ENCODE results near the gene PDIK1L. TPM values are rescaled to one million over a fixed set of nuclear protein-coding genes. Genes with fewer than 3 reads are reported as not detected.
A peak's percentile ranks its signal among the peaks of the same experiment; 100 is the strongest.

Gene PDIK1L
- total and polyA plus RNA-seq, 9 of the 15 experiments (the other 6 are each of a cell fraction or from before 2014, with no cell fraction given), result 12.8 to 30.2 (median 21.5) TPM

DNA sequence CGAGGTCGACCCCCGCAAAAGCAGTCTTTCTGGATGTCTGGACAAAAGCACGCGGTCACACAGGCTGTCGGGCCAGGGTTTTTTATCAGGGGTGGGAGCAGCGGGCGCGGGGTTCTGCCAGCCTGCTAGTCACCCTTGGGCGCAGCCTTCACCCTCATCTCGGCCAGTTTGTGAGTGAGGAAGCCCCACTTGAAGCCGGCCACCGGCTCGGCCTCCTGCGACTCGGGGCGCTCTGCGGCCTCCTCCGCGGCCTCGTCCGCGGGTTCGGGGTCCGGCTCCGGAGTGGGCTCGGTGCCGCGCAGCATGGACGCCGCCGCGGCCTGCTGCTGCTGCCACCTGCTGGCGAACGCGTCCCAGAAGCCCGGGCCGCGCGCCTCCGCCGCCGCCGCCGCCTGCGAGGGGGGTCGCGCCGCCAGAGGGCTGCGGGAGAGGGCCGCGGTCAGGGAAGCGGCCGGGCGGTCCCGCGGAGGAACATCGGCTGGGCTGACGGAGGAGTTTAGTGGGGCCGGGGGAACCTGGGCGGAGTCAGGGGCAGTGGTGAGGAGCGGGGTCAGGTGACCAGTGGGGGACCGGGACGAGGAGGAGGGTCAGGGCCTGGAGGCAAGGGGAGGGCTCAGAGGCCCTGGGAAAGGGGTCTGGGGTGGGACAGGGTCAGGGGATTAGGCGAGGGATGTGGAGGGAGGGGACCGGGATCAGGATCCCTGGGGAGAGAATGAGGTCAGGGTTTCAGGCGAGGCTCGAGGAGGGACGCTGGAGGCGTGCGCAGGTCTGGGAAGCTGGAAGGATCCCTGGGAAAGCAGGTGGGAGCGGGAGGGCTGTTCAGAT lies 52.6 kb downstream of the PDIK1L start (continued):
- TF ChIP-seq, protein P1, sequence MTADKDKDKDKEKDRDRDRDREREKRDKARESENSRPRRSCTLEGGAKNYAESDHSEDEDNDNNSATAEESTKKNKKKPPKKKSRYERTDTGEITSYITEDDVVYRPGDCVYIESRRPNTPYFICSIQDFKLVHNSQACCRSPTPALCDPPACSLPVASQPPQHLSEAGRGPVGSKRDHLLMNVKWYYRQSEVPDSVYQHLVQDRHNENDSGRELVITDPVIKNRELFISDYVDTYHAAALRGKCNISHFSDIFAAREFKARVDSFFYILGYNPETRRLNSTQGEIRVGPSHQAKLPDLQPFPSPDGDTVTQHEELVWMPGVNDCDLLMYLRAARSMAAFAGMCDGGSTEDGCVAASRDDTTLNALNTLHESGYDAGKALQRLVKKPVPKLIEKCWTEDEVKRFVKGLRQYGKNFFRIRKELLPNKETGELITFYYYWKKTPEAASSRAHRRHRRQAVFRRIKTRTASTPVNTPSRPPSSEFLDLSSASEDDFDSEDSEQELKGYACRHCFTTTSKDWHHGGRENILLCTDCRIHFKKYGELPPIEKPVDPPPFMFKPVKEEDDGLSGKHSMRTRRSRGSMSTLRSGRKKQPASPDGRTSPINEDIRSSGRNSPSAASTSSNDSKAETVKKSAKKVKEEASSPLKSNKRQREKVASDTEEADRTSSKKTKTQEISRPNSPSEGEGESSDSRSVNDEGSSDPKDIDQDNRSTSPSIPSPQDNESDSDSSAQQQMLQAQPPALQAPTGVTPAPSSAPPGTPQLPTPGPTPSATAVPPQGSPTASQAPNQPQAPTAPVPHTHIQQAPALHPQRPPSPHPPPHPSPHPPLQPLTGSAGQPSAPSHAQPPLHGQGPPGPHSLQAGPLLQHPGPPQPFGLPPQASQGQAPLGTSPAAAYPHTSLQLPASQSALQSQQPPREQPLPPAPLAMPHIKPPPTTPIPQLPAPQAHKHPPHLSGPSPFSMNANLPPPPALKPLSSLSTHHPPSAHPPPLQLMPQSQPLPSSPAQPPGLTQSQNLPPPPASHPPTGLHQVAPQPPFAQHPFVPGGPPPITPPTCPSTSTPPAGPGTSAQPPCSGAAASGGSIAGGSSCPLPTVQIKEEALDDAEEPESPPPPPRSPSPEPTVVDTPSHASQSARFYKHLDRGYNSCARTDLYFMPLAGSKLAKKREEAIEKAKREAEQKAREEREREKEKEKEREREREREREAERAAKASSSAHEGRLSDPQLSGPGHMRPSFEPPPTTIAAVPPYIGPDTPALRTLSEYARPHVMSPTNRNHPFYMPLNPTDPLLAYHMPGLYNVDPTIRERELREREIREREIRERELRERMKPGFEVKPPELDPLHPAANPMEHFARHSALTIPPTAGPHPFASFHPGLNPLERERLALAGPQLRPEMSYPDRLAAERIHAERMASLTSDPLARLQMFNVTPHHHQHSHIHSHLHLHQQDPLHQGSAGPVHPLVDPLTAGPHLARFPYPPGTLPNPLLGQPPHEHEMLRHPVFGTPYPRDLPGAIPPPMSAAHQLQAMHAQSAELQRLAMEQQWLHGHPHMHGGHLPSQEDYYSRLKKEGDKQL (CRISPR knock-in tag; IDR thresholded peaks at IDR 0.05; ENCODE audit: borderline replicate concordance), result 0 out of 2 replicates have a peak, but pooled peaks have one; percentile 69
- no peak for TF ChIP-seq TCF3 (CRISPR knock-in tag; IDR thresholded peaks at IDR 0.05)
- TF ChIP-seq HLTF (IDR thresholded peaks at IDR 0.05), result 0 out of 2 replicates have a peak, but pooled peaks have one; percentile 17
- TF ChIP-seq RBM25 (IDR thresholded peaks at IDR 0.05; ENCODE audit: low read depth, low read length, severe bottlenecking), result peak; percentile 100
- TF ChIP-seq ZNF551 (CRISPR knock-in tag; IDR thresholded peaks at IDR 0.05), result no peak
- peak; percentile 80 for TF ChIP-seq E2F3 (CRISPR knock-in tag; IDR thresholded peaks at IDR 0.05)
- TF ChIP-seq, protein P2, sequence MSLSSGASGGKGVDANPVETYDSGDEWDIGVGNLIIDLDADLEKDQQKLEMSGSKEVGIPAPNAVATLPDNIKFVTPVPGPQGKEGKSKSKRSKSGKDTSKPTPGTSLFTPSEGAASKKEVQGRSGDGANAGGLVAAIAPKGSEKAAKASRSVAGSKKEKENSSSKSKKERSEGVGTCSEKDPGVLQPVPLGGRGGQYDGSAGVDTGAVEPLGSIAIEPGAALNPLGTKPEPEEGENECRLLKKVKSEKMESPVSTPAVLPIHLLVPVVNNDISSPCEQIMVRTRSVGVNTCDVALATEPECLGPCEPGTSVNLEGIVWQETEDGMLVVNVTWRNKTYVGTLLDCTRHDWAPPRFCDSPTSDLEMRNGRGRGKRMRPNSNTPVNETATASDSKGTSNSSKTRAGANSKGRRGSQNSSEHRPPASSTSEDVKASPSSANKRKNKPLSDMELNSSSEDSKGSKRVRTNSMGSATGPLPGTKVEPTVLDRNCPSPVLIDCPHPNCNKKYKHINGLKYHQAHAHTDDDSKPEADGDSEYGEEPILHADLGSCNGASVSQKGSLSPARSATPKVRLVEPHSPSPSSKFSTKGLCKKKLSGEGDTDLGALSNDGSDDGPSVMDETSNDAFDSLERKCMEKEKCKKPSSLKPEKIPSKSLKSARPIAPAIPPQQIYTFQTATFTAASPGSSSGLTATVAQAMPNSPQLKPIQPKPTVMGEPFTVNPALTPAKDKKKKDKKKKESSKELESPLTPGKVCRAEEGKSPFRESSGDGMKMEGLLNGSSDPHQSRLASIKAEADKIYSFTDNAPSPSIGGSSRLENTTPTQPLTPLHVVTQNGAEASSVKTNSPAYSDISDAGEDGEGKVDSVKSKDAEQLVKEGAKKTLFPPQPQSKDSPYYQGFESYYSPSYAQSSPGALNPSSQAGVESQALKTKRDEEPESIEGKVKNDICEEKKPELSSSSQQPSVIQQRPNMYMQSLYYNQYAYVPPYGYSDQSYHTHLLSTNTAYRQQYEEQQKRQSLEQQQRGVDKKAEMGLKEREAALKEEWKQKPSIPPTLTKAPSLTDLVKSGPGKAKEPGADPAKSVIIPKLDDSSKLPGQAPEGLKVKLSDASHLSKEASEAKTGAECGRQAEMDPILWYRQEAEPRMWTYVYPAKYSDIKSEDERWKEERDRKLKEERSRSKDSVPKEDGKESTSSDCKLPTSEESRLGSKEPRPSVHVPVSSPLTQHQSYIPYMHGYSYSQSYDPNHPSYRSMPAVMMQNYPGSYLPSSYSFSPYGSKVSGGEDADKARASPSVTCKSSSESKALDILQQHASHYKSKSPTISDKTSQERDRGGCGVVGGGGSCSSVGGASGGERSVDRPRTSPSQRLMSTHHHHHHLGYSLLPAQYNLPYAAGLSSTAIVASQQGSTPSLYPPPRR (CRISPR knock-in tag; IDR thresholded peaks at IDR 0.05; ENCODE audit: borderline replicate concordance), result no peak
- TF ChIP-seq POLR2B (IDR thresholded peaks at IDR 0.05; ENCODE audit: low read depth, partially characterized antibody), result no peak
- no peak for TF ChIP-seq POU5F1 (IDR thresholded peaks at IDR 0.05; ENCODE audit: borderline replicate concordance, low read depth, low read length, partially characterized antibody)
- TF ChIP-seq MYNN (IDR thresholded peaks at IDR 0.05), result no peak
- no peak for TF ChIP-seq MYNN (CRISPR knock-in tag; IDR thresholded peaks at IDR 0.05)
- peak; percentile 83 for TF ChIP-seq ERF (CRISPR knock-in tag; IDR thresholded peaks at IDR 0.05)
- TF ChIP-seq CEBPZ (IDR thresholded peaks at IDR 0.05; ENCODE audit: borderline replicate concordance, low read depth, low read length), result no peak
- TF ChIP-seq KAT8 (IDR thresholded peaks at IDR 0.05; ENCODE audit: low read depth), result no peak
